Natural killer cell (primary cell): Measurements from ENCODE around the gene POU2F1. TPM values are rescaled to one million over a fixed set of nuclear protein-coding genes. Genes with fewer than 3 reads are reported as not detected.

ENCODE experiments used
- ATAC-seq, 3 donors: fragments of 150-1000 bp in 2 of 3; fragments of 200-7000 bp in 1 of 3; cut with Tn5 transposase; 1 replicate in 1 of 3; 2 replicates in 2 of 3; pipeline ENCODE4 v1.10.0; 2021; ENCODE audit warnings: mild to moderate bottlenecking in 2 of 3, moderate library complexity in 2 of 3
- DNase-seq, 2 donors: peaks; one replicate each; pipeline versions ENCODE4 v3.0.0 to v3.0.0-alpha.2; 2013 to 2021; ENCODE audit warnings: mixed read lengths in 1 of 2
- H3K27ac ChIP-seq: one replicate; pipeline ENCODE4 v1.5.1; 2013; ENCODE audit warnings: mild to moderate bottlenecking, low read length
- H3K27me3 ChIP-seq: one replicate; pipeline ENCODE4 v1.6.1; 2013; ENCODE audit warnings: low read length; ENCODE audit not compliant: control insufficient read depth, insufficient read depth
- H3K36me3 ChIP-seq: one replicate; pipeline ENCODE4 v1.6.1; 2013; ENCODE audit warnings: low read length; ENCODE audit not compliant: control insufficient read depth, insufficient read depth
- H3K4me1 ChIP-seq: one replicate; pipeline ENCODE4 v1.6.1; 2013; ENCODE audit warnings: low read length; ENCODE audit not compliant: control insufficient read depth, insufficient read depth
- H3K4me3 ChIP-seq: one replicate; pipeline ENCODE4 v1.5.1; 2013; ENCODE audit warnings: low read length
- H3K9me3 ChIP-seq: one replicate; pipeline ENCODE4 v1.6.1; 2013; ENCODE audit warnings: low read length; ENCODE audit not compliant: control insufficient read depth, insufficient read depth
- H3K27ac Mint-ChIP-seq, 2 donors: one replicate each; pipeline ENCODE4 v1.8.0; 2022; ENCODE audit warnings: mild to moderate bottlenecking in 2 of 2, mixed read lengths in 2 of 2, moderate library complexity in 1 of 2
- H3K27me3 Mint-ChIP-seq, 2 donors: one replicate each; pipeline ENCODE4 v1.8.0; 2022; ENCODE audit warnings: low read depth in 2 of 2, mixed read lengths in 2 of 2
- H3K36me3 Mint-ChIP-seq: one replicate; pipeline ENCODE4 v1.8.0; 2022; ENCODE audit warnings: mixed read lengths
- H3K4me1 Mint-ChIP-seq, 2 donors: one replicate each; pipeline ENCODE4 v1.8.0; 2022; ENCODE audit warnings: mixed read lengths in 2 of 2
- H3K4me3 Mint-ChIP-seq: one replicate; pipeline ENCODE4 v1.8.0; 2022; ENCODE audit warnings: mild to moderate bottlenecking, moderate library complexity, mixed read lengths
- H3K9me3 Mint-ChIP-seq, 2 donors: one replicate each; pipeline ENCODE4 v1.8.0; 2022; ENCODE audit warnings: mixed read lengths in 2 of 2
- CTCF ChIP-seq: fragments of 200-600 bp; IDR thresholded peaks from one replicate; pipeline ENCODE4 v1.8.0; 2022; ENCODE audit warnings: antibody characterized with exemption
- whole genome bisulfite sequencing: methylation state at CpG from one replicate; pipeline ENCODE4 v1.1.7; 2013; ENCODE audit warnings: missing lambda C conversion rate; ENCODE audit not compliant: insufficient coverage; 5-methylcytosine and 5-hydroxymethylcytosine counted together
- intact Hi-C: fragments of 100-400 bp; cut with micrococcal nuclease; formaldehyde crosslinking; loops from one replicate; pipeline ENCODE4 v1.14.2; 2022
- total RNA-seq, 4 donors: library from RNA; stranded (reverse); fragments of 120-200 nt in 1 of 4; gene quantifications; one replicate each; pipeline versions ENCODE4 v1.2.3 to v1.2.4, GENCODE V29; 2013 to 2022

Gene POU2F1
- total RNA-seq, 3 donors from 2014 or later (not counting 1 experiment from before 2014, with no cell fraction given): 39.8 to 44.6 (median 40.9) TPM

GRCh38 chr1:167431261-167431908, 210.7 kb downstream of the POU2F1 start:
- Histone ChIP-seq H3K4me3 (no peak overlapping the region), H3K27ac (peak overlapping the region; percentile 98), H3K4me1 (peaks cover 89% of the 10 kb centered on the region), H3K36me3 (peaks cover 70% of the 10 kb centered on the region), H3K9me3 (no peaks in the 10 kb centered on the region), H3K27me3 (no peaks in the 10 kb centered on the region)
- ATAC-seq (peak; percentile 46 to 69 (median 55)), DNase-seq (peak; percentile 54 to 61)
- H3K4me3 Mint-ChIP-seq: peak overlapping the region; percentile 85
- no peaks in the 10 kb centered on the region for H3K27me3 Mint-ChIP-seq
- H3K36me3 Mint-ChIP-seq: peaks cover 21% of the 10 kb centered on the region
- intact Hi-C loops: loop anchor here (2.0 kb wide), 1 partner anchor 209 kb away; no protein-coding TSS in a partner anchor
- no peak for TF ChIP-seq CTCF
- 52% methylated on average over 14 of the region's 14 CpGs for WGBS
- H3K27ac Mint-ChIP-seq: peak overlapping the region; percentile 91 to 100
- H3K9me3 Mint-ChIP-seq: no peaks in the 10 kb centered on the region
- H3K4me1 Mint-ChIP-seq: peaks cover 90 to 97% of the 10 kb centered on the region in 2 donors

- Histone ChIP-seq H3K9me3 (no peaks in the 10 kb centered on the region), H3K27ac (peak overlapping the region; percentile 98), H3K27me3 (no peaks in the 10 kb centered on the region), H3K4me3 (no peak overlapping the region), H3K36me3 (peaks cover 75% of the 10 kb centered on the region), H3K4me1 (peaks cover 91% of the 10 kb centered on the region)
- H3K27ac Mint-ChIP-seq: peak overlapping the region; percentile 91 to 100
- H3K4me1 Mint-ChIP-seq: peaks cover 90 to 97% of the 10 kb centered on the region in 2 donors
- no peak for DNase-seq
- no peak for ATAC-seq
- no peak for TF ChIP-seq CTCF
- H3K27me3 Mint-ChIP-seq: no peaks in the 10 kb centered on the region
- 61% methylated on average over 7 of the region's 8 CpGs for WGBS
- no peaks in the 10 kb centered on the region for H3K9me3 Mint-ChIP-seq
- intact Hi-C loops: loop anchor here (2.0 kb wide), 1 partner anchor 209 kb away; no protein-coding TSS in a partner anchor
- H3K4me3 Mint-ChIP-seq: peak overlapping the region; percentile 85
- H3K36me3 Mint-ChIP-seq: peaks cover 24% of the 10 kb centered on the region
Measured at GRCh38 chr1:167431909-167432650, 211.4 kb downstream of the POU2F1 start.

- H3K36me3 Mint-ChIP-seq: peaks cover 24% of the 10 kb centered on the region
- ATAC-seq: no peak
- intact Hi-C loops: no loop called here
- TF ChIP-seq CTCF: no peak
- peak overlapping the region; percentile 91 to 100 for H3K27ac Mint-ChIP-seq
- no peaks in the 10 kb centered on the region for H3K9me3 Mint-ChIP-seq
- no peaks in the 10 kb centered on the region for H3K27me3 ChIP-seq
- peak overlapping the region; percentile 98 for H3K27ac ChIP-seq
- DNase-seq: peak in 1 of 2 donors; percentile 17
- WGBS: 94% methylated on average over 7 of the region's 7 CpGs
- no peaks in the 10 kb centered on the region for H3K27me3 Mint-ChIP-seq
- peaks cover 81% of the 10 kb centered on the region for H3K36me3 ChIP-seq
- no peaks in the 10 kb centered on the region for H3K9me3 ChIP-seq
- H3K4me1 ChIP-seq: peaks cover 87% of the 10 kb centered on the region
- H3K4me1 Mint-ChIP-seq: peaks cover 91 to 96% of the 10 kb centered on the region in 2 donors
- H3K4me3 Mint-ChIP-seq: peak overlapping the region; percentile 75
- no peak overlapping the region for H3K4me3 ChIP-seq
Measured at GRCh38 chr1:167432780-167433179, 212.1 kb downstream of the POU2F1 start.
